Naive thymus-derived CD4-positive, alpha-beta T cell (primary cell): ENCODE measurements around the gene GTPBP1. TPM values are rescaled to one million over a fixed set of nuclear protein-coding genes. Genes with fewer than 3 reads are reported as not detected.
A peak's percentile ranks its signal among the peaks of the same experiment; 100 is the strongest.

ENCODE experiments used
- ATAC-seq: fragments of 150-1000 bp; cut with Tn5 transposase; 2 replicates; pipeline ENCODE4 v1.10.0; 2021; ENCODE audit warnings: mild to moderate bottlenecking, moderate library complexity
- CTCF ChIA-PET: fragments of 350-600 bp; sonication (Branson Sonifier 250); formaldehyde crosslinking; loops from one replicate; lab custom pipeline; 2021; ENCODE audit warnings: antibody characterized with exemption; lab: Charles Lee
- POLR2A ChIA-PET: fragments of 350-600 bp; sonication (Branson Sonifier 250); formaldehyde crosslinking; loops from one replicate; lab custom pipeline; 2021; ENCODE audit warnings: antibody characterized with exemption, inconsistent platforms; lab: Charles Lee
- DNase-seq, 9 donors: peaks; one replicate each; pipeline versions ENCODE4 v3.0.0 to v3.0.0-alpha.2; 2020 to 2022; ENCODE audit warnings: mixed read lengths in 1 of 9
- H3K27ac ChIP-seq: one replicate; pipeline ENCODE4 v1.7.0; 2013; ENCODE audit warnings: mild to moderate bottlenecking, low read depth, low read length, moderate library complexity
- H3K27me3 ChIP-seq, 2 donors: one replicate each; pipeline ENCODE4 v1.7.0; 2013; ENCODE audit warnings: low read length in 2 of 2, mild to moderate bottlenecking in 2 of 2, moderate library complexity in 2 of 2; ENCODE audit not compliant: control insufficient read depth in 2 of 2, insufficient read depth in 2 of 2
- H3K36me3 ChIP-seq, 3 experiments: 1 replicate in 2 of 3; 2 replicates in 1 of 3; pipeline ENCODE4 v1.7.0; 2013; ENCODE audit warnings: low read length in 3 of 3, mild to moderate bottlenecking in 3 of 3, moderate library complexity in 1 of 3; ENCODE audit not compliant: insufficient read depth in 3 of 3, control insufficient read depth in 2 of 3
- H3K4me1 ChIP-seq, 2 donors: one replicate each; pipeline ENCODE4 v1.7.0; 2013; ENCODE audit warnings: low read length in 2 of 2, mild to moderate bottlenecking in 2 of 2, moderate library complexity in 1 of 2; ENCODE audit not compliant: control insufficient read depth in 2 of 2, insufficient read depth in 2 of 2
- H3K4me3 ChIP-seq: 2 replicates; pipeline ENCODE4 v1.7.0; 2013; ENCODE audit warnings: mild to moderate bottlenecking, low read length
- H3K9me3 ChIP-seq, 3 experiments: 1 replicate in 2 of 3; 2 replicates in 1 of 3; pipeline ENCODE4 v1.7.0; 2013; ENCODE audit warnings: low read length in 3 of 3; ENCODE audit not compliant: control insufficient read depth in 2 of 3
- H3K27ac Mint-ChIP-seq, 9 donors: one replicate each; pipeline ENCODE4 v1.8.0; 2020 to 2022; ENCODE audit warnings: mixed read lengths in 9 of 9, mild to moderate bottlenecking in 8 of 9, moderate library complexity in 5 of 9, inconsistent platforms in 2 of 9
- H3K27me3 Mint-ChIP-seq, 5 donors: one replicate each; pipeline ENCODE4 v1.8.0; 2021 to 2022; ENCODE audit warnings: mixed read lengths in 5 of 5, mild to moderate bottlenecking in 1 of 5
- H3K36me3 Mint-ChIP-seq, 5 donors: one replicate each; pipeline ENCODE4 v1.8.0; 2020 to 2022; ENCODE audit warnings: mixed read lengths in 5 of 5, mild to moderate bottlenecking in 3 of 5, inconsistent platforms in 1 of 5
- H3K4me1 Mint-ChIP-seq, 7 donors: one replicate each; pipeline ENCODE4 v1.8.0; 2020 to 2022; ENCODE audit warnings: mixed read lengths in 7 of 7, mild to moderate bottlenecking in 3 of 7, inconsistent platforms in 1 of 7
- H3K4me3 Mint-ChIP-seq, 10 donors: one replicate each; pipeline ENCODE4 v1.8.0; 2020 to 2022; ENCODE audit warnings: mild to moderate bottlenecking in 10 of 10, mixed read lengths in 10 of 10, moderate library complexity in 6 of 10, inconsistent platforms in 2 of 10
- H3K9me3 Mint-ChIP-seq, 11 donors: one replicate each; pipeline ENCODE4 v1.8.0; 2020 to 2022; ENCODE audit warnings: mixed read lengths in 11 of 11, mild to moderate bottlenecking in 4 of 11, inconsistent platforms in 1 of 11, moderate library complexity in 1 of 11
- intact Hi-C, 2 donors: fragments of 100-400 bp; cut with micrococcal nuclease; formaldehyde crosslinking; loops; one replicate each; pipeline ENCODE4 v1.15.1; 2023
- polyA plus RNA-seq, 2 donors: library from polyadenylated mRNA; unstranded; fragments of 300-500 nt; fragmentation: Illumina TruSeq; gene quantifications; one replicate each; pipeline ENCODE4 v1.2.3, GENCODE V29; 2021
- total RNA-seq, 6 experiments: library from RNA in 5 of 6; stranded (reverse) in 5 of 6; gene quantifications; 1 replicate in 5 of 6; 2 replicates in 1 of 6; pipeline ENCODE4 v1.2.3 and lab custom pipeline; 2021 to 2026

GTPBP1 gene
- total and polyA plus RNA-seq, 7 experiments from 2014 or later: 16.9 to 209 (median 83.4) TPM

- Histone ChIP-seq H3K36me3 (no peaks in the 10 kb centered on the region), H3K4me1 (peaks cover 19 to 26% of the 10 kb centered on the region in 2 donors), H3K27me3 (no peaks in the 10 kb centered on the region), H3K4me3 (no peak overlapping the region), H3K27ac (no peak overlapping the region), H3K9me3 (no peaks in the 10 kb centered on the region)
- H3K9me3 Mint-ChIP-seq: peaks cover 0 to 2% (median 0%) of the 10 kb centered on the region in 11 donors
- no peak overlapping the region for H3K4me3 Mint-ChIP-seq
- ATAC-seq (no peak), DNase-seq (no peak)
- H3K36me3 Mint-ChIP-seq: peaks cover 0 to 8% (median 0%) of the 10 kb centered on the region in 5 donors
- ChIA-PET CTCF (interaction anchor here (1.6 to 4.4 kb wide), 3 partner anchors 26 to 28 kb away, joined by 3 to 21 read pairs (median 5); no protein-coding TSS in a partner anchor), POLR2A (interaction anchor here (33.7 kb wide), 1 partner anchor 22 kb away, joined by 1007 read pairs; no protein-coding TSS in a partner anchor)
- intact Hi-C loops: no loop called here
- H3K4me1 Mint-ChIP-seq: peaks cover 22 to 44% (median 35%) of the 10 kb centered on the region in 7 donors
- no peaks in the 10 kb centered on the region for H3K27me3 Mint-ChIP-seq
- H3K27ac Mint-ChIP-seq: no peak overlapping the region
Measured at GRCh38 chr22:38761202-38762162, 55.7 kb downstream of the GTPBP1 start.

- POLR2A ChIA-PET: interaction anchor here (33.7 kb wide), 1 partner anchor 23 kb away, joined by 1007 read pairs; no protein-coding TSS in a partner anchor
- ATAC-seq: no peak
- H3K27ac Mint-ChIP-seq: no peak overlapping the region
- peaks cover 0 to 5% (median 0%) of the 10 kb centered on the region in 5 donors for H3K36me3 Mint-ChIP-seq
- Histone ChIP-seq H3K4me1 (peaks cover 12 to 18% of the 10 kb centered on the region in 2 donors), H3K27ac (no peak overlapping the region), H3K36me3 (no peaks in the 10 kb centered on the region), H3K27me3 (no peaks in the 10 kb centered on the region), H3K9me3 (no peaks in the 10 kb centered on the region), H3K4me3 (no peak overlapping the region)
- peaks cover 18 to 34% (median 24%) of the 10 kb centered on the region in 7 donors for H3K4me1 Mint-ChIP-seq
- peaks cover 0 to 2% (median 0%) of the 10 kb centered on the region in 11 donors for H3K9me3 Mint-ChIP-seq
- H3K4me3 Mint-ChIP-seq: no peak overlapping the region
- intact Hi-C loops: no loop called here
- DNase-seq: no peak
- CTCF ChIA-PET: interaction anchor here (1.2 to 2.0 kb wide), 3 partner anchors 27 to 30 kb away, joined by 3 to 5 read pairs (median 5); no protein-coding TSS in a partner anchor
- H3K27me3 Mint-ChIP-seq: no peaks in the 10 kb centered on the region
Measured at GRCh38 chr22:38762551-38762983, 56.8 kb downstream of the GTPBP1 start.

- no peaks in the 10 kb centered on the region for H3K36me3 ChIP-seq
- intact Hi-C loops: loop anchor here in 1 of 2 donors (1.0 to 5.0 kb wide), 5 partner anchors 8 to 236 kb away; no protein-coding TSS in a partner anchor
Measured at GRCh38 chr22:38766076-38766777, 60.5 kb downstream of the GTPBP1 start.

GRCh38 chr22:38767313-38767712, 61.6 kb downstream of the GTPBP1 start:
- Histone ChIP-seq H3K4me1 (no peaks in the 10 kb centered on the region), H3K27me3 (no peaks in the 10 kb centered on the region), H3K4me3 (no peak overlapping the region), H3K9me3 (no peaks in the 10 kb centered on the region), H3K27ac (no peak overlapping the region), H3K36me3 (no peaks in the 10 kb centered on the region)
- Mint-ChIP-seq H3K9me3 (peaks cover 0 to 3% (median 0%) of the 10 kb centered on the region in 11 donors), H3K4me1 (peaks cover 4 to 10% (median 9%) of the 10 kb centered on the region in 7 donors), H3K36me3 (no peaks in the 10 kb centered on the region), H3K4me3 (no peak overlapping the region), H3K27me3 (no peaks in the 10 kb centered on the region), H3K27ac (no peak overlapping the region)
- no peak for DNase-seq
- POLR2A ChIA-PET: interaction anchor here (1.3 to 33.7 kb wide), 2 partner anchors 11 to 28 kb away, joined by 3 to 1007 read pairs; no protein-coding TSS in a partner anchor
- CTCF ChIA-PET: interaction anchor here (0.6 to 1.7 kb wide), 9 partner anchors 7 to 346 kb away, joined by 3 to 7 read pairs (median 6); partner anchors contain the start of genes GTPBP1 and NPTXR
- intact Hi-C loops: loop anchor here in 1 of 2 donors (5.0 kb wide), 1 partner anchor 235 kb away; no protein-coding TSS in a partner anchor
- no peak for ATAC-seq

More at GRCh38 chr22:38766076-38766777, 60.5 kb downstream of the GTPBP1 start:
- peak in 6 of 9 donors; percentile 32 to 48 (median 38) for DNase-seq
- ChIA-PET POLR2A (interaction anchor here (1.0 to 33.7 kb wide), 3 partner anchors 10 to 77 kb away, joined by 3 to 1007 read pairs (median 5); partner anchors contain the start of gene NPTXR), CTCF (interaction anchor here (0.7 to 1.9 kb wide), 15 partner anchors 9 to 462 kb away, joined by 3 to 12 read pairs (median 4); partner anchors contain the start of gene NPTXR)
- no peak overlapping the region for H3K4me3 ChIP-seq
- peaks cover 4 to 10% (median 9%) of the 10 kb centered on the region in 7 donors for H3K4me1 Mint-ChIP-seq
- no peaks in the 10 kb centered on the region for H3K4me1 ChIP-seq
- no peaks in the 10 kb centered on the region for H3K27me3 ChIP-seq
- H3K9me3 Mint-ChIP-seq: peaks cover 0 to 3% (median 0%) of the 10 kb centered on the region in 11 donors
- ATAC-seq: peak; percentile 69
- no peak overlapping the region for H3K27ac ChIP-seq
- H3K36me3 Mint-ChIP-seq: no peaks in the 10 kb centered on the region
- H3K27me3 Mint-ChIP-seq: no peaks in the 10 kb centered on the region
- no peaks in the 10 kb centered on the region for H3K9me3 ChIP-seq
- peak overlapping the region in 5 of 9 donors; percentile 12 to 42 (median 19) for H3K27ac Mint-ChIP-seq
- no peak overlapping the region for H3K4me3 Mint-ChIP-seq

GRCh38 chr22:38768036-38768435, 62.3 kb downstream of the GTPBP1 start:
- intact Hi-C loops: loop anchor here in 1 of 2 donors (1.0 to 5.0 kb wide), 2 partner anchors 75 to 234 kb away; no protein-coding TSS in a partner anchor

More at GRCh38 chr22:38768036-38768435, 62.3 kb downstream of the GTPBP1 start:
- H3K9me3 ChIP-seq: no peaks in the 10 kb centered on the region
- no peaks in the 10 kb centered on the region for H3K27me3 ChIP-seq
- no peaks in the 10 kb centered on the region for H3K27me3 Mint-ChIP-seq
- ChIA-PET POLR2A (interaction anchor here (2.7 to 33.7 kb wide), 2 partner anchors 10 to 28 kb away, joined by 17 to 1007 read pairs; no protein-coding TSS in a partner anchor), CTCF (interaction anchor here (0.5 to 2.4 kb wide), 13 partner anchors 8 to 897 kb away, joined by 3 to 14 read pairs (median 3); partner anchors contain the start of genes GTPBP1 and NPTXR)
- no peaks in the 10 kb centered on the region for H3K4me1 ChIP-seq
- H3K27ac Mint-ChIP-seq: no peak overlapping the region
- H3K4me3 Mint-ChIP-seq: no peak overlapping the region
- H3K27ac ChIP-seq: no peak overlapping the region
- no peak overlapping the region for H3K4me3 ChIP-seq
- DNase-seq: no peak
- H3K36me3 ChIP-seq: no peaks in the 10 kb centered on the region
- peaks cover 0 to 3% (median 0%) of the 10 kb centered on the region in 11 donors for H3K9me3 Mint-ChIP-seq
- ATAC-seq: no peak
- peaks cover 4 to 10% (median 9%) of the 10 kb centered on the region in 7 donors for H3K4me1 Mint-ChIP-seq
- no peaks in the 10 kb centered on the region for H3K36me3 Mint-ChIP-seq
